Measurements from ENCODE around the gene MAF. TPM values are rescaled to one million over a fixed set of nuclear protein-coding genes. Genes with fewer than 3 reads are reported as not detected.

The MAF gene
- polyA plus RNA-seq, 1 donor from 2014 or later = 2.1 TPM

- Histone ChIP-seq H2AFZ (ENCODE audit: low read depth, low read length) (no peak overlapping the region), H3K4me2 (ENCODE audit: low read length) (no peak overlapping the region), H3K27me3 (ENCODE audit: insufficient read depth, low read depth, low read length) (no peaks in the 10 kb centered on the region), H3K27ac (ENCODE audit: low read length) (no peak overlapping the region), H3K9ac (ENCODE audit: low read length) (no peak overlapping the region), H3F3A (ENCODE audit: insufficient read depth, low read length, poor library complexity, severe bottlenecking) (no peaks in the 10 kb centered on the region), H3K9me3 (ENCODE audit: low read length) (no peaks in the 10 kb centered on the region), H3K4me3 (ENCODE audit: low read length) (no peak overlapping the region), H3K9me2 (ENCODE audit: insufficient read depth, low read length) (no peaks in the 10 kb centered on the region), H3K79me2 (replicated peaks; ENCODE audit: insufficient read depth, low read length) (no peaks in the 10 kb centered on the region), H4K20me1 (ENCODE audit: insufficient read depth) (no peaks in the 10 kb centered on the region), H3K36me3 (ENCODE audit: insufficient read depth, low read length) (no peaks in the 10 kb centered on the region)
- TF ChIP-seq CTCF (IDR thresholded peaks at IDR 0.05; ENCODE audit: poor library complexity, severe bottlenecking) = no peak
- TF ChIP-seq EZH2 (IDR thresholded peaks at IDR 0.05; ENCODE audit: borderline replicate concordance, insufficient read depth, low read length, poor library complexity, severe bottlenecking) = no peak
- no peak for TF ChIP-seq REST (IDR thresholded peaks at IDR 0.05; ENCODE audit: borderline replicate concordance)
- TF ChIP-seq RAD21 (conservative IDR thresholded peaks at IDR 0.05) = no peak
- no peak for TF ChIP-seq TAF1 (IDR thresholded peaks at IDR 0.05; ENCODE audit: low read depth)
- no peak for TF ChIP-seq MXI1 (conservative IDR thresholded peaks at IDR 0.05; ENCODE audit: poor library complexity, severe bottlenecking)
- no peak for TF ChIP-seq EP300 (conservative IDR thresholded peaks at IDR 0.05; ENCODE audit: poor library complexity, severe bottlenecking)
- TF ChIP-seq SMC3 (conservative IDR thresholded peaks at IDR 0.05; ENCODE audit: poor library complexity) = no peak
These were observed 37.8 kb upstream of the MAF start for GRCh38 chr16:79638386-79638785.

GRCh38 chr16:79635488-79635887, 35.0 kb upstream of the MAF start:
- H3K9me2 ChIP-seq (ENCODE audit: insufficient read depth, low read length) = no peaks in the 10 kb centered on the region
- no peak overlapping the region for H3K9ac ChIP-seq (ENCODE audit: low read length)
- H3K9me3 ChIP-seq (ENCODE audit: low read length) = no peaks in the 10 kb centered on the region
- H3K27ac ChIP-seq (ENCODE audit: low read length) = no peak overlapping the region
- no peak overlapping the region for H3K4me3 ChIP-seq (ENCODE audit: low read length)
- TF ChIP-seq CTCF (IDR thresholded peaks at IDR 0.05; ENCODE audit: poor library complexity, severe bottlenecking) = no peak
- TF ChIP-seq EZH2 (IDR thresholded peaks at IDR 0.05; ENCODE audit: borderline replicate concordance, insufficient read depth, low read length, poor library complexity, severe bottlenecking) = no peak
- no peak for TF ChIP-seq POLR2AphosphoS5 (IDR thresholded peaks at IDR 0.05)
- no peak for TF ChIP-seq RAD21 (conservative IDR thresholded peaks at IDR 0.05)
- no peak for TF ChIP-seq TAF1 (IDR thresholded peaks at IDR 0.05; ENCODE audit: low read depth)
- TF ChIP-seq SMC3 (conservative IDR thresholded peaks at IDR 0.05; ENCODE audit: poor library complexity) = no peak
- no peak for TF ChIP-seq EP300 (conservative IDR thresholded peaks at IDR 0.05; ENCODE audit: poor library complexity, severe bottlenecking)
- TF ChIP-seq REST (IDR thresholded peaks at IDR 0.05; ENCODE audit: borderline replicate concordance) = no peak
- TF ChIP-seq MXI1 (conservative IDR thresholded peaks at IDR 0.05; ENCODE audit: poor library complexity, severe bottlenecking) = no peak
- no peak overlapping the region for H3K4me2 ChIP-seq (ENCODE audit: low read length)
- H3K27me3 ChIP-seq (ENCODE audit: insufficient read depth, low read depth, low read length) = no peaks in the 10 kb centered on the region
- no peaks in the 10 kb centered on the region for H3F3A ChIP-seq (ENCODE audit: insufficient read depth, low read length, poor library complexity, severe bottlenecking)
- no peaks in the 10 kb centered on the region for H3K79me2 ChIP-seq (replicated peaks; ENCODE audit: insufficient read depth, low read length)
- no peaks in the 10 kb centered on the region for H3K36me3 ChIP-seq (ENCODE audit: insufficient read depth, low read length)
- H2AFZ ChIP-seq (ENCODE audit: low read depth, low read length) = no peak overlapping the region
- H4K20me1 ChIP-seq (ENCODE audit: insufficient read depth) = no peaks in the 10 kb centered on the region
